Superior temporal gyrus (tissue), 1 donor: Measurements from ENCODE around the gene LUC7L2.
A peak's percentile ranks its signal among the peaks of the same experiment; 100 is the strongest.
"Not testable (repeated sequence)": the region's sequence is repeated elsewhere in the genome, so short reads cannot be mapped to it uniquely, and the experiment has no call there.

ENCODE experiments used
- DNase-seq: peaks from one replicate; pipeline ENCODE4 v3.0.0-alpha.2; 2016; ENCODE audit errors: extremely low spot score

The LUC7L2 gene

GRCh38 chr7:139396323-139396951, 36.7 kb downstream of the LUC7L2 start:
- DNase-seq: no peak

GRCh38 chr7:139397192-139397591, 37.5 kb downstream of the LUC7L2 start:
- no peak for DNase-seq

GRCh38 chr7:139403601-139404000, 43.9 kb downstream of the LUC7L2 start:
- DNase-seq: no peak

GRCh38 chr7:139407555-139407954, 47.9 kb downstream of the LUC7L2 start:
- no peak for DNase-seq

- not testable (repeated sequence) for DNase-seq
These were observed 55.2 kb downstream of the LUC7L2 start for GRCh38 chr7:139414743-139415402.

GRCh38 chr7:139416405-139416804, 56.7 kb downstream of the LUC7L2 start:
- no peak for DNase-seq

- no peak for DNase-seq
These were observed 57.8 kb downstream of the LUC7L2 start for GRCh38 chr7:139417478-139417877.

GRCh38 chr7:139421123-139421522, 61.4 kb downstream of the LUC7L2 start:
- DNase-seq: no peak

- DNase-seq: peak; percentile 70
These were observed 62.4 kb downstream of the LUC7L2 start for GRCh38 chr7:139422126-139422525.

- peak; percentile 73 for DNase-seq
These were observed 63.4 kb downstream of the LUC7L2 start for GRCh38 chr7:139423091-139423490.

- no peak for DNase-seq
These were observed 64.3 kb downstream of the LUC7L2 start for GRCh38 chr7:139424004-139424403.

GRCh38 chr7:139425701-139426100, 66.0 kb downstream of the LUC7L2 start:
- not testable (repeated sequence) for DNase-seq

- DNase-seq: peak; percentile 50
These were observed 66.7 kb downstream of the LUC7L2 start for GRCh38 chr7:139426258-139427028.

- DNase-seq: no peak
These were observed 67.3 kb downstream of the LUC7L2 start for GRCh38 chr7:139427029-139427420.

- DNase-seq: no peak
These were observed 68.1 kb downstream of the LUC7L2 start for GRCh38 chr7:139427788-139428187.

- not testable (repeated sequence) for DNase-seq
These were observed 70.0 kb downstream of the LUC7L2 start for GRCh38 chr7:139429735-139430134.

GRCh38 chr7:139430443-139430842, 70.7 kb downstream of the LUC7L2 start:
- DNase-seq: no peak

GRCh38 chr7:139431010-139431409, 71.3 kb downstream of the LUC7L2 start:
- DNase-seq: no peak

GRCh38 chr7:139431459-139431858, 71.8 kb downstream of the LUC7L2 start:
- peak; percentile 68 for DNase-seq

GRCh38 chr7:139436806-139437205, 77.1 kb downstream of the LUC7L2 start:
- no peak for DNase-seq

- DNase-seq: no peak
These were observed 79.7 kb downstream of the LUC7L2 start for GRCh38 chr7:139439375-139439774.

- DNase-seq: no peak
These were observed 82.3 kb downstream of the LUC7L2 start for GRCh38 chr7:139441961-139442360.
